Common myeloid progenitor, CD34-positive (primary cell): ENCODE data around the gene SSUH2.
"Not testable (repeated sequence)": the region's sequence is repeated elsewhere in the genome, so short reads cannot be mapped to it uniquely, and the experiment has no call there.

Experiments used
- CTCF ChIA-PET: fragments of 350-600 bp; sonication (Branson Sonifier 250); formaldehyde crosslinking; loops from one replicate; lab custom pipeline; 2021; ENCODE audit warnings: antibody characterized with exemption; lab: Charles Lee
- POLR2A ChIA-PET: fragments of 350-600 bp; sonication (Branson Sonifier 250); formaldehyde crosslinking; loops from one replicate; lab custom pipeline; 2021; ENCODE audit warnings: antibody characterized with exemption; lab: Charles Lee
- DNase-seq, 3 donors: peaks; one replicate each; pipeline versions ENCODE4 v3.0.0 to v3.0.0-alpha.2; 2013
- H3K27ac ChIP-seq, 2 experiments: 1 replicate in 1 of 2; 2 replicates in 1 of 2; pipeline ENCODE4 v1.7.0; 2013; ENCODE audit warnings: inconsistent platforms in 2 of 2, low read length in 2 of 2, mild to moderate bottlenecking in 2 of 2, low read depth in 1 of 2, moderate library complexity in 1 of 2; ENCODE audit not compliant: severe bottlenecking in 2 of 2, insufficient read depth in 1 of 2, poor library complexity in 1 of 2
- H3K27me3 ChIP-seq, 5 experiments: replicated peaks in 2 of 5; 1 replicate in 3 of 5; 2 replicates in 2 of 5; pipeline versions ENCODE4 v1.6.1 to v1.7.0; 2013; ENCODE audit warnings: low read length in 4 of 5, mild to moderate bottlenecking in 2 of 5, moderate library complexity in 2 of 5, inconsistent platforms in 1 of 5; ENCODE audit not compliant: insufficient read depth in 5 of 5, control insufficient read depth in 4 of 5
- H3K36me3 ChIP-seq, 4 experiments: 1 replicate in 2 of 4; 2 replicates in 2 of 4; pipeline versions ENCODE4 v1.6.1 to v1.7.0; 2013; ENCODE audit warnings: low read length in 3 of 4, control low read depth in 1 of 4, mild to moderate bottlenecking in 1 of 4; ENCODE audit not compliant: control insufficient read depth in 4 of 4, insufficient read depth in 4 of 4
- H3K4me1 ChIP-seq, 4 experiments: 1 replicate in 3 of 4; 2 replicates in 1 of 4; pipeline versions ENCODE4 v1.6.1 to v1.7.1; 2013; ENCODE audit warnings: low read length in 3 of 4, mild to moderate bottlenecking in 3 of 4, control low read depth in 1 of 4, inconsistent platforms in 1 of 4, moderate library complexity in 1 of 4; ENCODE audit not compliant: control insufficient read depth in 4 of 4, insufficient read depth in 4 of 4; ENCODE audit errors: control extremely low read depth in 1 of 4
- H3K4me3 ChIP-seq, 7 experiments: 1 replicate in 4 of 7; 2 replicates in 3 of 7; pipeline versions ENCODE4 v1.5.1 to v1.7.0; 2013; ENCODE audit warnings: mild to moderate bottlenecking in 7 of 7, low read length in 6 of 7, moderate library complexity in 6 of 7, inconsistent platforms in 2 of 7, low read depth in 2 of 7, control low read depth in 1 of 7; ENCODE audit not compliant: insufficient read depth in 4 of 7, control insufficient read depth in 1 of 7; ENCODE audit errors: extremely low read depth in 1 of 7
- H3K9me3 ChIP-seq, 5 experiments: 1 replicate in 4 of 5; 2 replicates in 1 of 5; pipeline versions ENCODE4 v1.6.1 to v1.7.1; 2013; ENCODE audit warnings: low read length in 4 of 5, mild to moderate bottlenecking in 2 of 5, inconsistent platforms in 1 of 5, low read depth in 1 of 5, moderate library complexity in 1 of 5; ENCODE audit not compliant: control insufficient read depth in 4 of 5, insufficient read depth in 2 of 5; ENCODE audit errors: control extremely low read depth in 1 of 5
- WGBS: methylation state at CpG from one replicate; pipeline ENCODE4 v1.1.5; 2013; ENCODE audit not compliant: insufficient coverage; 5-methylcytosine and 5-hydroxymethylcytosine counted together

SSUH2 gene

DNA sequence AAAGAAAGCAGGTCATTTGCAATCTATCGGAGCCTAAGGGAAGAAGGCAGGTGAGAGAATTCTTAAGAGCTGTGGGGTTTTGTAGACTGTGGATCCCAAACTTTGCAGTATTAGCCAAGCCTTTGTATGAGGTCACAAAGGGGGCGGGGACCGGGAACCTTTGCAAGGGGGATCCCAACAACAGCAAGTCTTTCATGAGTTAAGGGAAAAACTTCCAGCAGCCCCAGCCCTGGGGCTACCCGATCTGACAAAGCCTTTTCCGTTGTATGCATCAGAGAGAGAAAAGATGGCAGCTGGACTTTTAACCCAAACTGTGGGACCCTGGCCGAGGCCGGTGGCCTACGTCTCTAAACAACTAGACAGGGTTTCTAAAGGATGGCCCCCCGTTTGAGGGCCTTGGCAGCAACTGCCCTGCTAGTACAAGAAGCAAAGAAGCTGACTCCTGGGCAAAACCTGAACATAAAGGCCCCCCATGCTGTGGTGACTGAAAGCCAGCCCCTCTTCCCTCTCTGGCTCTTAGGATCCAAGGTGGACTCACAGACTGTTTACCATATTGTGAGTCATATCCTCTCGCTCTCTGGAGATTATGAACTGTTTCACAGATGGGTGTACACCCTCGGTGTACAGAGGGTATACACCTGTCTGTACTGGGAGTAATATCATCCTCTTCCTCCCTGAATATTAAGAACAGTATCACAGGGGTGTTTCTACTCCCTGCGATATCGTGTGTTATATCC is 35.4 kb upstream of the SSUH2 start:
- DNase-seq, CTCF ChIA-PET, H3K27ac ChIP-seq, H3K36me3 ChIP-seq, H3K4me1 ChIP-seq, H3K4me3 ChIP-seq, H3K9me3 ChIP-seq, POLR2A ChIA-PET: not testable (repeated sequence)
- 77% methylated on average over 12 of the region's 13 CpGs for WGBS
- H3K27me3 ChIP-seq, result peaks cover 0 to 29% (median 0%) of the 10 kb centered on the region in 5 experiments

DNA sequence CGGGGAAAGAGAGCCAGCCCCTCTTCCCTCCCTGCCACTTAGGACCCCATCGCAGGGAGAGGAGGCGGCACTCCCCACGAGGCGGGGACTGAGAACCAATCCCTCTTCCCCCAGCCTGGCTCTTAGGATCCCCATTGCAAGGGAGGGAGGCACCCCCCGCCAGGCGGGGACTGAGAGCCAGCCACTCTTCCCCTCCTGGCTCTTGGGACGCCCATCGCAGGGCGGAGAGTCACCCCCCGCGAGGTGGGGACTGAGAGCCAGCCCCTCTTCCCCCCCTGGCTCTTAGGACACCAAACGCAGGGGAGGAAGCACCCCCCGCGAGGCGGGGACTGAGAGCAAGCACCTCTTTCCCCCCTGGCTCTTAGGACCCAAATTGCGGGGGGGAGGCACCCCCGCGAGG is 34.2 kb upstream of the SSUH2 start:
- CTCF ChIA-PET, result no interaction called here
- H3K4me3 ChIP-seq, result no peak overlapping the region
- WGBS, result 0% methylated on average over 3 of the region's 19 CpGs

DNA sequence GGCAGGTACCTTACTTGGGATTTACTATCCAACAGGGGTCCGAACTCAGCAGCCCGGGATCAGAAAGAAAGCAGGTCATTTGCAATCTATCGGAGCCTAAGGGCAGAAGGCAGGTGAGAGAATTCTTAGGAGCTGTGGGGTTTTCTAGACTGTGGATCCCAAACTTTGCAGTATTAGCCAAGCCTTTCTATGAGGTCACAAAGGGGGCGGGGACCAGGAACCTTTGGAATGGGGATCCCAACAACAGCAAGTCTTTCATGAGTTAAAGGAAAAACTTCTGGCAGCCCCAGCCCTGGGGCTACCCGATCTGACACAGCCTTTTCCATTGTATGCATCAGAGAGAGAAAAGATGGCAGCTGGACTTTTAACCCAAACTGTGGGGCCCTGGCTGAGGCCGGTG is 32.7 kb upstream of the SSUH2 start:
- 87% methylated on average over 6 of the region's 6 CpGs for WGBS
- H3K4me3 ChIP-seq, POLR2A ChIA-PET, H3K27ac ChIP-seq, H3K4me1 ChIP-seq, CTCF ChIA-PET, DNase-seq, H3K9me3 ChIP-seq, H3K36me3 ChIP-seq: not testable (repeated sequence)
- peaks cover 0 to 29% (median 0%) of the 10 kb centered on the region in 5 experiments for H3K27me3 ChIP-seq

More for the DNA sequence above, 34.2 kb upstream of the SSUH2 start:
- POLR2A ChIA-PET, result no interaction called here
- DNase-seq, result peak in 1 of 3 donors; percentile 23
- Histone ChIP-seq H3K27ac (no peak overlapping the region), H3K27me3 (peaks cover 0 to 29% (median 0%) of the 10 kb centered on the region in 5 experiments), H3K9me3 (no peaks in the 10 kb centered on the region), H3K36me3 (no peaks in the 10 kb centered on the region), H3K4me1 (no peaks in the 10 kb centered on the region)

DNA sequence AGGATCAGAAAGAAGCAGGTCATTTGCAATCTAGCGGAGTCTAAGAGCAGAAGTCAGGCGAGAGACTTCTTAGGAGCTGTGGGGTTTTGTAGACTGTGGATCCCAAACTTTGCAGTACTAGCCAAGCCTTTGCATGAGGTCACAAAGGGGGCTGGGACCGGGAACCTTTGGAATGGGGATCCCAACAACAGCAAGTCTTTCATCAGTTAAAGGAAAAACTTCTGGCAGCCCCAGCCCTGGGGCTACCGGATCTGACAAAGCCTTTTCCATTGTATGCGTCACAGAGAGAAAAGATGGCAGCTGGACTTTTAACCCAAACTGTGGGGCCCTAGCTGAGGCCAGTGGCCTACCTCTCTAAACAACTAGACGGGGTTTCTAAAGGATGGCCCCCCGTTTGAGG is 31.0 kb upstream of the SSUH2 start:
- 85% methylated on average over 7 of the region's 7 CpGs for WGBS
- POLR2A ChIA-PET, H3K4me1 ChIP-seq, H3K4me3 ChIP-seq, H3K36me3 ChIP-seq, DNase-seq, H3K27ac ChIP-seq, H3K9me3 ChIP-seq: not testable (repeated sequence)
- peaks cover 0 to 26% (median 0%) of the 10 kb centered on the region in 5 experiments for H3K27me3 ChIP-seq
- CTCF ChIA-PET, result interaction anchor here (3.4 kb wide), 1 partner anchor 13 kb away, joined by 9 read pairs; no protein-coding TSS in a partner anchor

DNA sequence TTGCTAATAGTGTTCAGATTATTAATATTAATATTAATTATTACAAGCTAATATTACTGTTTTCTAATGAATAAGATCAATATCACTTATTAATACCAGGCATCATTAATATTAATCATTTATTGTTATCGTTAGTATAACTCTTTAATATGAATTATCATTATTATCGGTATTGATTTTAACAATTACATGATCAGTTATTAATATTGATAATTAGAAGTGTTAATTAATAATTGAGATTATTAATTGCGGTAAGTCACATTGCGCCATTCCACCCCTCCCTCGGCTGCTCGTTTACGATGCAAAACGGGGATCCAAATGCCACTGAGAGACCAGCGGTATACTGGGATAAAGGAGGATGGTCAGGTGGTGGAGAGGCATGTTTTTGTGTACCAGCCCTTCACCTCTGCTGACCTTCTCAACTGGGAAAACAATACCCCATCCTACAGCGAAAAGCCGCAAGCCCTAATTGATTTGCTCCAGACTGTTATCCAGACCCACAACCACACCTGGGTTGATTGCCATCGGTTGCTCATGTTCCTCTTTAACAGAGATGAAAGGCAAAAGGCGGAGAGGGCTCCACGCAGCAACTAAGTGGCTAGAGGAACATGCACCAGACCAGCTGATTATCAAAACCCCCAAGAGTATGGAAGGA is 28.6 kb upstream of the SSUH2 start:
- POLR2A ChIA-PET, result no interaction called here
- Histone ChIP-seq H3K4me1 (no peaks in the 10 kb centered on the region), H3K36me3 (no peaks in the 10 kb centered on the region), H3K4me3 (no peak overlapping the region), H3K9me3 (peaks cover 0 to 2% (median 0%) of the 10 kb centered on the region in 5 experiments), H3K27ac (no peak overlapping the region), H3K27me3 (peaks cover 0 to 3% (median 0%) of the 10 kb centered on the region in 5 experiments)
- DNase-seq, result no peak
- CTCF ChIA-PET, result interaction anchor here (3.4 kb wide), 1 partner anchor 11 kb away, joined by 9 read pairs; no protein-coding TSS in a partner anchor
- 77% methylated on average over 4 of the region's 14 CpGs for WGBS

DNA sequence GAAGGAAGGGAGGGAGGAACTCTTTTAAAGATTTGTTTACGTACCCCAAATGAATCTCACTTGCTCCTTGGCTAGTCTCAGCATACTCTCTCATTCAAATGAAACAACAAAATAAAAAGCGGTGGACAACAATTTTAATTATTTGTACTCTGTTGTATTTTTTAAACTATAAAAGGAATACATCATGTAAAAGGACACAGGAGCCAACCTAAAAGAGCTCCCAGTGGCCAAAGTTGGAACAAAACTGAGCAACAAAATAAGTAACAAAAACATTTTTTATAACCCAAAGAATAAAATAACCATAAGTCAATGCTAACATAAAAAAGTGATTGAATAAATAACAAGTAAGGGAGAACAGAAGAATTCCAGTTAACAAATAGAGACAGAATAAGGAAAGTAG is 24.4 kb upstream of the SSUH2 start:
- POLR2A ChIA-PET, result no interaction called here
- CTCF ChIA-PET, result no interaction called here

DNA sequence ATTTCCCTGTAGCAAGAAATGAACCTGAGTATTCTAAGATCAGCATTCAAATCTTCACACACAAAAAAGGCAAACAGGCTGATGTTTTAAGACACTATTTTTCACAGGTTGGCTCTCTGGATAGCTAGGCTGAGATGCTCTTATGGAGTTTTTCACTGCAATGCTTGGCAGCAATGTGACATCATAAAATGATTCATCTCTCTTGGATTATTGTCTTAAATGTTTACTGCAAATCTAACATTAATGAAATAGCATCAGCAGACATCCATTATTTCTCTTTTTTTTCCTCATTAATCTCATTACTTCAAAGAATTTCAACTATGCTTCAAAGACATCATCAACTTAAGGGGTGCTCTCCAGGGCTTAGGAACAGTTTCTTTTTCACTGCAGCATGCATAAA is 23.6 kb upstream of the SSUH2 start:
- H3K9me3 ChIP-seq, result peaks cover 0 to 2% (median 0%) of the 10 kb centered on the region in 5 experiments
- CTCF ChIA-PET, result no interaction called here
- DNase-seq, result no peak
- peaks cover 0 to 2% (median 0%) of the 10 kb centered on the region in 5 experiments for H3K27me3 ChIP-seq
- H3K4me3 ChIP-seq, result no peak overlapping the region
- no peak overlapping the region for H3K27ac ChIP-seq
- H3K36me3 ChIP-seq, result no peaks in the 10 kb centered on the region
- peaks cover 5 to 10% (median 5%) of the 10 kb centered on the region in 4 experiments for H3K4me1 ChIP-seq
- POLR2A ChIA-PET, result no interaction called here

More for the DNA sequence above, 24.4 kb upstream of the SSUH2 start:
- no peaks in the 10 kb centered on the region for H3K36me3 ChIP-seq
- no peak overlapping the region for H3K27ac ChIP-seq
- peaks cover 0 to 2% (median 0%) of the 10 kb centered on the region in 5 experiments for H3K9me3 ChIP-seq
- H3K4me1 ChIP-seq, result peaks cover 5 to 10% (median 5%) of the 10 kb centered on the region in 4 experiments
- H3K4me3 ChIP-seq, result no peak overlapping the region
- H3K27me3 ChIP-seq, result peaks cover 0 to 2% (median 0%) of the 10 kb centered on the region in 5 experiments
- no peak for DNase-seq
- WGBS, result no CpG with 5 or more reads among the region's 2 CpGs
